ENCODE measurements around the gene TSHZ2.

TSHZ2 gene, protein sequence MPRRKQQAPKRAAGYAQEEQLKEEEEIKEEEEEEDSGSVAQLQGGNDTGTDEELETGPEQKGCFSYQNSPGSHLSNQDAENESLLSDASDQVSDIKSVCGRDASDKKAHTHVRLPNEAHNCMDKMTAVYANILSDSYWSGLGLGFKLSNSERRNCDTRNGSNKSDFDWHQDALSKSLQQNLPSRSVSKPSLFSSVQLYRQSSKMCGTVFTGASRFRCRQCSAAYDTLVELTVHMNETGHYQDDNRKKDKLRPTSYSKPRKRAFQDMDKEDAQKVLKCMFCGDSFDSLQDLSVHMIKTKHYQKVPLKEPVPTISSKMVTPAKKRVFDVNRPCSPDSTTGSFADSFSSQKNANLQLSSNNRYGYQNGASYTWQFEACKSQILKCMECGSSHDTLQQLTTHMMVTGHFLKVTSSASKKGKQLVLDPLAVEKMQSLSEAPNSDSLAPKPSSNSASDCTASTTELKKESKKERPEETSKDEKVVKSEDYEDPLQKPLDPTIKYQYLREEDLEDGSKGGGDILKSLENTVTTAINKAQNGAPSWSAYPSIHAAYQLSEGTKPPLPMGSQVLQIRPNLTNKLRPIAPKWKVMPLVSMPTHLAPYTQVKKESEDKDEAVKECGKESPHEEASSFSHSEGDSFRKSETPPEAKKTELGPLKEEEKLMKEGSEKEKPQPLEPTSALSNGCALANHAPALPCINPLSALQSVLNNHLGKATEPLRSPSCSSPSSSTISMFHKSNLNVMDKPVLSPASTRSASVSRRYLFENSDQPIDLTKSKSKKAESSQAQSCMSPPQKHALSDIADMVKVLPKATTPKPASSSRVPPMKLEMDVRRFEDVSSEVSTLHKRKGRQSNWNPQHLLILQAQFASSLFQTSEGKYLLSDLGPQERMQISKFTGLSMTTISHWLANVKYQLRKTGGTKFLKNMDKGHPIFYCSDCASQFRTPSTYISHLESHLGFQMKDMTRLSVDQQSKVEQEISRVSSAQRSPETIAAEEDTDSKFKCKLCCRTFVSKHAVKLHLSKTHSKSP (N-terminal part only)

DNA sequence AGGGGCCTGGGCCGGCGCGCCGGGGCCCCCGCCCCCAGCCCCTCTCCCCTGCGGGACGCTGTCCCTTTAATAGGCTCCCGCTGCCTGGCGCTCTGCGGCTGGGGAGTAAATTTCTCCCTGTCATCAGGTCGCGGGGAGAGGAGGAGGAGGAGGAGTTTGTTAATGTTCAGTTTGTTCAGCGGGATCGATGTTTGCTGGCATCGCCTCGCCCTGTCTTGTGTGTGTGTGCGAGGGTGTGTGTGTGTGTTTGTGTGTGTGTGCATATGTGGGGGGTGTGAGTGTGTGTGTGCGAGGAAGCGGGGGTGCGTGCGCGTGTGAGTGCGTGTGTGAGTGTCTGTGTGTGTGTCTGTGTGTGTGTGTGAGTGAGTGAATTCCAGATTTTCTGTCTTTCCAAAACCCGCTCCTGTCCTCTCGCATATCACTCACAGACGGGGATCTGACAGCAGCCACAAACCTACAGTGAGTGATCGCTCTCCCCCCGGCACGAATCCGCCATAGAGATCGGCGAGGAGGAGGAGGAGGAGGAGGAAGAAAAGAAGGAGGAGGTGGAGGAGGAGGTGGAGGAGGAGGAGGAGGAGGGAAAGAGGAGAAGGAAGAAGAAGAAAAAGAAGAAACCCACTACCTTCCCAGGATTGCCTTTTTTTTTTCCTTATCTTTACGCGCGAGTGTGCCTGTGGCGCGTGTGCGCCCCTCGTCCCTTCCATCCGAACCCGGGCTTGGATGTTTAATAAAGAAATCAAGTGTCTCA lies at the start of gene TSHZ2:
TSHZ2 (plus strand) TSS at position 169 of the 748 bp plus-strand sequence. CDS start 936 bp downstream, outside the sequence.
- DNase-seq: no peak

DNA sequence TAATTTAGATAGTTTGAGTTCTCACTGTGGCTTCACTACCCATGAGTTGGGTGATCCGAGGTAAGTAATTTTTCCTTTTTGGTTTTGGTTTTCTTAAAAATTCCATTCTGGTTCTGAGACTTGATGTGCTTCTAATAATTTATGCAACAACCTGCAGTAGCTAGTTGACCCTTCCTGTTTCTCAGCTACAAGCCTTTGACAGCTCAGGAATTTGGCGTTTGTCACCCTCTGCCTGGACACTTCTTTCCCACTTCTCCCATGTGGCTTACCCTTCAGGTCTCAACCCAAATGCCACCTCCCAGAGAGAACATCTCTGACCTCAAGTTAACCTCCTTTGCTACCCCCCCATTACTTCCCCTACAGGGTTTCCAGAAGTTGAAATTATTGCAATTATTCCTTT lies 49.7 kb upstream of the TSHZ2 start:
- DNase-seq: no peak

DNA sequence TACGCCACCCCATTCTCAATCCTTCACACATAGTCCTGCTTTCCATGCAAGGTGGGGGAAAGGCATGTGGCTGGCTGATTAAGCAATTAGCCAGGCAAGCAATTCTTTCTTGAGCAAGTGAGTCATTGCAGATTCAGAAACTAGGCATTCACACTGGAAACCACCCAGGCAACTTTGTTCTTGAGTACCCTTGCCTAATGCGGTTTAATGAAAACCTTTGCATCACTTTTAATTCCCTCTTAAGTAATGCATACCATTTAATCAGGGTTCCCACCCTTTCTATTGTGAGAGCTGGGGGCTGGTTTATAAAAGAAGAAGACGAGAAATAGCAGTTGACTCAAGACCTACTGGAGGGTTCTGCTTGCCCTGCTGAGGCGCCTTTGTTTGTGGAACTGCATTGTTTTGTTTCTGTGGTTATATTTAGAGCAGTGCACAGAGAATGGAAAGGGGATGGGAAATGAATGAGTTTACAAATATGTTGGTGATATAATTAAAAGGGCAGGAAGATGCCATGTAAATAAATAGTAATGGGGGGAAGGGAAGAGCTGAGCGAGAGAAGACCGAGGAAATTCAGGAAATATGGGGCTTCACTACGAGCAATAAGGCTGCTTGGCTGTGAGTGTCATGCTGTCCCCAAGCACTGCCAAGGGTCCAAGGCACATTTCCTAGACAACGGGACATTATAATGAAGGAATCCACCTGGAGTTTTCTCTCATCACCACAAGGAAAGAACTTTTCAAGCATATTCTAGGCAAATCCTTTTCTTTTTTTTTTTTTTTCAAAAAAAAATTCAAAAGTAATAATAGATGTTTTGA lies 48.8 kb upstream of the TSHZ2 start:
- DNase-seq: no peak

DNA sequence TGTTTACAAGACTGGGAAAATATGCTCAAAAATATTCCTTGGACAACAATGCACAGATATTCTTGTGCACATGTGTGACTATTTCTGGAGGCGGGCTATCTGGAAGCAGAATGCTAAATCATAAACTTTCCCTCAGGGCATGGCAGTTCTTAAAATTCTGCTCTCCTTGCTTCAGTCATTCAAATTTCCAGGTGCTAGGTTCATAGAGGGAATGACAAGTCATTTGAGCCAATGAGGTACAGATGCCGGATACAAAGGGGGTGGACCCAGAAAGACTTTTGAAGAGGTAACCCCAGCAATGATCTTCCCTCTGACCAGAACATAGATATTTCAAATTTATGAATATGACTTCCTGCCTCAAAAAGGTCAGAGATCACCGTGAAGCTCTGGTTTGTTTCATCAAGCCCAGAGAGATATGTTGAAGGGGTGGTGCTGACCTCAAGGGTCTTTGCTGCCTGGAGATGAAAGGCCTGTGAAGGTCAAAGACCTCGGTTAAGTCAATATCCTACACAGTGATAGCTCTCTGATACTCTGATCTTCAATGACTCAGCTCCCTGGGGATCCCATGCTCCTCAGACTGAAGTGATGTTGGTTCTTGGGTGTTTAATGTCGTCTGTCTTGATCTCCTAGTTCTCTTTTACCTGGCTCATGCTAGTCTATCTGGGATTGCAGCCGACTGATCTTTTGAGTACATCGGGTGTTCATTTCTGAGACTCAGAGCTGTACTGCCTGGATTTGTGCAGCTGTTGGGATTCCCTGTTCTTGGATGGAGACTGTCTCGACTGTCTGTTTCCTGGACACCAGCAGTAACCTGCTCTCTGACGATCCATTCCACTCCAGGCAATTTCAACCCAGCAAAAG lies 47.5 kb upstream of the TSHZ2 start:
- DNase-seq: no peak

DNA sequence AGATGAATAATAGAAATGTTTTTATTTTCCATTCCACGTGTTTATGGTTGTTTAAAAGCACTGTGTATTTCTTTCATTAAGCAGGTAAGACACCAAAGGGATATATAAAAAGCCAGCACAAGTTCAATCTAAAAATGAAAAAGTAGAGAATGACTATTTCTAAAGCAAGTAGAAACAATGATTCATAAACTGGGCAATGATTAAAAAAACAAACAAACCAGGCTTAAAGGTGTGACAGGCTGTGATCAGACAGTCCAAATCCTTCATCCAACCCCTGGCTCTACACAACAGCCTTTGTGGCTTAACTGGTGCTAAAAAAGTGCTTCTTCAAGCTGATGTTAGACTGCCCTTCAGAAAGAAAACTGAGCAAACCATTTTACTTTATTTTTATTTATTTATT lies 45.7 kb upstream of the TSHZ2 start:
- no peak for DNase-seq

DNA sequence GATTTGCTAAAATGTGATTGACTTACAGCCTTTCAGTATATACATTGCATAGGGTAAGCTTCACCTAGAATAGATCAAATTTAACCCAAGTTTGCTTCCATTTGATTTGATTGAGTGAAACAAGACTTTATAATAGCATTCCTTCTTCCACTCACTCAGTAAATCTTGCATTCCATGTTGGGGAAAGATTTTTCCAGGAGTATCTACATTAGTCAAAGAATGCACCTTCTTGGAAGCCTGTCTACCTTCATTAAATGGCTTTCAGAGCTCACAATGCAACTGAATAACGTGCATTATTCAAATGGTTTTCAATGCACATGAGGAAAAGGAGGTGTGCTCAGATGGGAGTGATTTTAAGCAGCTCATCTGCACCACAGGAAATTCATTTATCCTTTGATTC lies 38.3 kb upstream of the TSHZ2 start:
- DNase-seq: no peak

DNA sequence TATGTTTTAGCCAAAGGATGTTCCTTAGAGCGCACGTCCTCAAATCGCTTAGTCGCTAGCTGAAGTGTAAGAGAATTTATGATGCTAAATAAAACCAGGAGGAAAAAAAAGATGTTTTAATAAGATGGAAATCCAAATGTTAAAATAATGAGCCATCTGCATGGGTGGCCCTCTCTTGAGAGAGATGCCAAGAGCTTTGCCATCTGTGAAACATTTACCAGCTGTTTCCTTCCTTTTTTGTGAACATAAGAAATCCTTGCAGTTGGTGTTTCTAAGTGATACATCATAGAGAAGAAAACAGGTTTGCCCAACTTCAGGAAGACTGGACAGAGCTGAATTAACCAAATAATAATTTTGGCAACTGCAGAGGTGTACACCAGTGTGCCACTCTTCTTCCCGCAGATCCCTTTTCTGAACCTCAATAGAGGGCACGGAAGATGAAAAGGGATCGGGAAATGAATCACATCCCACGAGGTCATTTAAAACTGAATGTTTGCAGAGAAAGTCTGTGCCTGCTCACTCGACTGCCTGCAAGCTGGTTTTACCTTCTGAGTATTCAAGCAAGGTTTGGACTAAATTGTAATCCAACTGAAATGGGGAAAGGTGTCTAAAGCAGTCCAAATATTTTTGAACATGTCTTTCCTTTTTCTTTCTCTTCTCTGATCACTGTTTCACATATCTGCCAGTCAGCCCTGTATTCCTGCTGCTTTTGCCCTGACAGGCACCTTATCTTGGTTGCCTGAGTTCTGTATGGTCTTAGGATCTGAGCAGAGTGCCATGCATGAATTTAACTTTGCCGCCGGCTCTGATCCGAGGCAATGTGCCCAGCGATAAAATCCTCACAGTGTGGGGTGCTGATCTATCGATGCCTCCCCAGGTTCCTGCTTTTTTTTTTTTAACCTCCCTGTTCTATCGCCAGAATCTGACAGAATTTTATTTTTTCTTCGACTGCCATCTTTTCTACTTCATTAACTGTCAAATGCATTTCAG lies 35.5 kb upstream of the TSHZ2 start:
- no peak for DNase-seq

DNA sequence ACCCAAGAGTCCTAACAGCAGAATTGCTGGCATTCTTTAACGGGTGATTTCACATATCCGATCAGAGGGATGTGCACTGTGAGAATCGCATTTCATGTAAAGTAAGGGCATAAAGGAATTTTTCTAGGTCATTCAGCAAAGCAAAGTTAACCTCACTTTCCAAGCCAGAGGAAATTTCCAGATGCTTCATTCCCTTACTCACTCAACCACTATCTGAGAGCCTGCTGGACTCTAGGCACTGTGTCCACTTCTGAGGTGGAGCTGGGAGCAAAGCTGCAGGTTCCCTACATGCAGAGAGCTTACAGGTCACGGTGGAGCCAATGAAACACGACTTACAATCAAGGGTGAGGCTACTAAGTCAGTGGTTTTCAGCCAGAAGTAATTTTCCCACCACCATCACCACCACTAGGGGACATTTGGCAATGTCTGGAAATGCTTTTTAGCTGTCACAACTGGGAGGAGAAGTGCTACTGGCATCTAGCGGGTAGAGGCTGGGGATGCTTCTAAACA lies 34.5 kb upstream of the TSHZ2 start:
- no peak for DNase-seq

DNA sequence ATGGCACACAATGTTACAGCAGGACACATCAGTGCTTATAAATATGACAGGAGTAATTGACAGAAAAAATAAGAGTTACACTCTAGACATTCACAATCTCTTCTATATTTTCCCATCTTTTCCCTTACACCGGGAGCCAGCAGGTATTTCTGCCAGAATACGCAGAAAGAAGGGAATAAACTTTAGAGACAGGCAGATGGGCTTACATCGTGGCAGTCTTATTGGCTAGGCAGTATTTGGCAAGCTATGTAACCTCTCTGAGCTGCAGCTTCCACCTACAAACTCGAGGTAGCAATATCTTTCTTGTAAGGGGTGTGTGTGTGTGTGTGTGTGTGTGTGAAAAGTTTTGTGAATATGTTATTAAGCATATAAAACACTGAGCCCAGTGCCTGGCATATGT lies 33.0 kb upstream of the TSHZ2 start:
- DNase-seq: no peak

DNA sequence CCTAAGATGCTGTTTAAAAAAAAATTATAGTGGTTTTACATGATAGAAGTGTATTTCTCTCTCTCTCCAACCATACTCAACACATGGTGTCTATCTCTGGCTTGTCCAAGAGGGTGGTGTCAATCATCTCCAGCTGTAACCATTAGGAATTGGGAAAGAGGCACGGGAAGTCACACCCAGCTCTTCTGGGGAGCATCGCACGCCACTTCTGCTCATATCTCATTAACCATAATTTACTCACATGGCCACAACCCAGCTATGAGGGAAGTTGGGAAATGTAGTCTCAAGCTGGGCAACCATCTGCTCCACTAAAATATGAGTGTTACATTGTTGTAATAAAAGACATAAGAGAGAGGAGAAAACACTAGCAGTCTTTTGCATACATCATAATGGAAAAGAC lies 30.4 kb upstream of the TSHZ2 start:
- no peak for DNase-seq

DNA sequence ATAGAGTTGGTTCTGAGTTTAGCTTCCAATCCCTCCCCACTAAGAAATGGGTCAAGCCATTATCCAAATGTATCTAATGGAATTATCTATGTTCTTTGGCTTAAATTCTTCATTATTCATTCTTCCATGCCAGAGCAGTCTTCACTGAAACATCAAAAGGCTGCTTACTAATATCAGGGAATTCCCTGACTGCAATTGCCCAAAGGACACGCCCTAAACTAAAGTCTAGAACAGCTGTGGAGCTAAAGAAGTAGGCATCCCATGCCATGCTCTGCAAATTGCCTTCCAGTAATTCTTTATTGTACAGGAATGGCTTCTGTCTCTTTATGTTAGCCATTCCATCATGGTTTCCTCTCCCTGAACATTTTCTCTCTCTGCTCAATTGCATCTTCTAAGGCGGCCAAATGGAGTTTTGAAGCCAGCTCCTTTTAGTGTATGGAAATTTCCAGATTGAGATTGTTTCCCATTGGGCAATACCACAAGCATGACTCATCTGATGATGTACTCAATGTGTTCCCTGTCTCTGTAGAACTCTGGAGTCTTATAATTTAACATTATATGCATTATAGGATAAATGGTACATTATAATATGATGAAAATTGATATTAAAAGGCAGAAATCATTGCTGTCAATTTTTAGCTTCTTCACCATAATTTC lies 28.8 kb upstream of the TSHZ2 start:
- DNase-seq: no peak

DNA sequence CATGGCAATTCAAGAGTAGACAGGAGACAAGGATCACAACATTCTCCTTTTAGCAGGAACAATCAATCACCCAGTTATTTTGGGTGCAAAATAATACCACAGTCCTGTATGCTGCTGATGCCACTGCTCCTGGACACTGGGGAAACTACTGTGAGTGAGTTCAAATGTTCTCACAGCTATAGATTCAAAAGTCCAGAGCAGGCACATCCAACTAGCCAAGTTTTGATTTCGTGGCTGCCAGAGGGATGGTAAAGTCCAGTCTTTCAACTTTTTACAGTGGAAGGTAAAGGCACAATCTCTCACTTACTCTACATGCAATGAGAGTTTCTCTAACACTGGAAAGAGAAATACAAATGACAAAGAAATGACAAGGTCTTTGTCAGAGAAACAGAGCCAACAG lies 26.9 kb upstream of the TSHZ2 start:
- no peak for DNase-seq

DNA sequence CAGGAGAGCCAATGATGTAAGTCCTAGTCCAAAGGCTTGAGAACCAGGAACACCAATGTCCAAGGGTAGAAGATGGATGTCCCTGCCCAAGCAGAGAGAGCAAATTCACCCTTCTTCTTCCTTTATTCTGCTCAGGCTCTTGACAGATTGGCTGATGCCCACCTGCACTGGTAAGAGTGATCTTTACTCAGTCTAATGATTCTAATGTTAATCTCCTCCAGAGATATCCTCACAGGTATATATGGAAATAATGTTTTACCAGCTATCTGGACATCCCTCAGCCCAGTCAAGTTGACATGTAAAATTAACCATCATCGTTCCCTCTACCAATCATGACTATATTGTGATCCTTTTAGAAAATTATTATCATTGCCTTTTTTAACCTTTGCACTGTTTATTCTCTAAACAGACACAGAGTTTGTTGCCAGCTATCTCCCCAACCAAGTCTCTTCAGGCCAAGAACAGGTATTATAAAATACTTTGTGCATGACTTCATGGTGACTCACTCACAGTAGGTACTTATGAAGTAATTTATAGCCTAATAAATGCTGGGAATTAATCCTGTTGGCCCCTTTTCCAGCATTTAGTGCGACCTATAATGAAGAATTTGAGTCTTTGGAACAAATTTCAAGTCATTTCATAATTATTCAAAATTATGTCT lies 26.2 kb upstream of the TSHZ2 start:
- no peak for DNase-seq

DNA sequence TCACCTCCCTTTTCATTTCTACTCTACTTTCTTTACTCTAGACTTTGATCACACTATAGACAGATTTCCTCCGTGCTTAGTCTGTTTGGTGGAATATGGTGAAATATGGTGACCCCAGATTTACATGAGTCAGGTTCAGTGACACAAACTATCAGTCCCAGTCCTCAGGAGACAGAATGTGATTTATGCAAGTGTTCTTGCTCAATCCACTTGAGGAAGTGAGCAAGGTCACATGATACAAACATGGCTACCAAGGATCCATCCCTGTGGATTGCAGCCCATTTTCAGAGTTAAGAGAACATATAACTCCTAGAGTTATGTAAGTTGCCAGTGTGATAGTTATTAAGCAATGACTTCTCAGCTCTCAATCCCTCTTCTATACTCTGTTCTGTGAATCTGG lies 23.7 kb upstream of the TSHZ2 start:
- DNase-seq: no peak

DNA sequence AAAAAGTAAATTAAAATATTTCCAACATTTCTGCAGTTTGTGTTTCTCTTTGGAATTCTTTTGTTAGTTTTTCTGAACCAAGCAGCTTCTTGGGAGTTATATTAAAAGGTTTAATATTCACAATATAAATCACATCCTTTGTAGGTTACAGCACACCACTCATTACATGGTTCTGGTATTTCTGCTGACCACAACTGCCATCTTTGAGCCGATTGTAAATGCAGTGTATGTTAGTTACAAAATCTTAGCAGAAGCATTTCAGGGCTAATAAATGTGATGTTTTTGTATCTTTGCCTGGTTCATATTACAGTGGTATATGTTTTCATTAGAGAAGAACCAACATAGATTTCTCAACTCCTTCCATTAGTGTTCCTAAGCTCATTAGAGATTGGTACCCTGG lies 19.1 kb upstream of the TSHZ2 start:
- DNase-seq: no peak

DNA sequence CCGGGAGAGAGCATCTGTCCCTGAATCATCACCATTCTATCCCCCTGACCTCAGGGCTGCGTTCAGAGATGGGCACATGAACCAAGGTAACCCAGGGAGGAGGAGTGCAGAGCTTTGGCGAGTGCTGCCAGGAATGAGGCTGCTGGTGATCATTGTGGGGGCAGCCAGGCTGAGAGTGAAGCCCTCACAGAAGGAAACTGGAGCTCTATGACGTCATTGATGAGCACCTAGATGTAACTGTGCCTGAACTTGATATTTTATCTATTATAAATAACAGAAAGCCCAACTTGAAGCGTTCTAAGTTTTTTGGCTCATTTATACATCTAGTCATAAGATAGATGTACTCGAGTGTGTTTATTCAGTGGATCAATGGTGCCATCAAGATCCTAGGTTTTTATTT lies 17.3 kb upstream of the TSHZ2 start:
- no peak for DNase-seq

DNA sequence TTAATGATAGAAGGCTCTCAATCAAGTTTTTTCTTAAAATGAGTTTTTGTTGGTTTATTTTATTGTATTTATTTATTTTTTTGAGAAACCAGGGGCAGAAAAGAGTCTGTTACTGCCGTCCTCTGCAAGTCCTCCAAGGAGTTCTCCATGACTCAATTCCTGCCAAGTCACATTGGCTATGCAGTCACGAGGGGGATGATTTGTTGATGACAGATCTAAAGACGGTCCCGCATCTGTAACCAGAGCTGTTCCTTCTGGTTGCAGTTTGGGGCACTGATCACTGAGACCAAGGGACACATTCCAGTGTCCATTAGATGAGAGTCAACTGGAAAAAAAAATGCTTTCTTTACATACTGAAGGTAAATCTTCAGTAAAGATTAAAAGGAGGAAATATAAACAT lies 13.9 kb upstream of the TSHZ2 start:
- DNase-seq: no peak

DNA sequence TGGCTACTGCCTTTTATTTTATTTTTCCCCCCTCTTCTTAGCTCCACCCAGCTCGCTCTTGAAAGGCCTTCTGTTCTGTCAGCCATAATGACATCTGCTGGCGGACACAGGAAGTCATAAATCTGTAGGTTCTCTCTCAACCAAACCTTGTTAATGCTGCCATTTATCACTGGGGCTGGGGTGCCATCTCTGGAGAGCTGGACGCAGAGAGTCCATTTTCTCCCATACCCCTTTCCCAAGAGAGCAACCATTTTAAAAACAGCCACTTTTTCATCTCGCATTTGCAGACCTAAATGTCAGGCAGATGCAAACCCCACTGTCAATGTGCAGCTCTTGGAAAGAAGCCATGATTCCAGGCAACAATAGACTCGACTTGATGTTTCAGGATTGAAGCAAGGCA lies 13.0 kb upstream of the TSHZ2 start:
- peak; percentile 43 for DNase-seq

DNA sequence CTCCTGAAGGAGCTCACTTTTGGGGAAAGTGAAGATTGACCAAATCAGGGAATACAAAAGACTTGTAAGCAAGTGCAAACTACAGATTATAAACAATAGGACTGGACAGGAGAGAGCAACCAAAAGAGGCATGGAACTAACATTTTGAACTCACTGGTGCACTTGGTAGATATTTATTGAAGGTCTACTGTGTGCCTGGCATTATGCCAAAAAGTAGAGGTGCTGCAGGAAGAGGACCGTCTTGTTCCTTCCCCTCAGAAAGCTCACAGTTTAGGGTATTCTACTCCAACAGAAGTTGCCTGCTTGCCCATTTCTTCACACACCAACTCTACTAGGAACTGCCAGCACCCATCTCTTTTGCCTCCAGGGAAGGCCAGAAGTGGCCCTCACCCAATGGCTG lies 10.0 kb upstream of the TSHZ2 start:
- no peak for DNase-seq

All from NCI-H2107 (cell line).